HG03039 (cell line): ENCODE measurements around the gene GNPNAT1.
"Not testable (repeated sequence)": the region's sequence is repeated elsewhere in the genome, so short reads cannot be mapped to it uniquely, and the experiment has no call there.

Experiments used
- ATAC-seq: cut with Tn5 transposase; IDR thresholded peaks from one replicate; pipeline ENCODE4 v1.9.1; 2021; ENCODE audit warnings: mild to moderate bottlenecking, moderate library complexity; ENCODE audit not compliant: unreplicated experiment

GNPNAT1 gene

GRCh38 chr14:52790011-52790755 lies 1.2 kb downstream of the GNPNAT1 start:
- ATAC-seq, result no peak

DNA sequence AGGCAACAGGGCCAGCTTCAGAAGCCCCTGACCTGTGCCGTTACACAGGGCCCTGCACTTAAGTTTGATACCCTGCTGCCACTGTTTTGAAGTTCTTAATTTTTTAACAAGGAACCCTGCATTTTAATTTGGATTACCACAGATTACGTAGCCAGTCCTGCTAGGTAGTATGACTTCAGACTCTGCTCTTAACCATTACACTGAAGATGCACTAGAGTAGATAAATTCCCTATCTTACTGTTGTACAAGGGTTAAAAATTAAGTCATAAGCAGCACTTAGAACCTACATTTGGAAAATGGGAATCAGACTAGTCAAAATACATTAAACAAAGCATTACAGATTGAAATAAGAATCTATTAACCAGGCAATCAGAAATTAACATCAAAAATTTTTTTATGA lies 2.3 kb downstream of the GNPNAT1 start:
- no peak for ATAC-seq

- ATAC-seq, result no peak
Measured at GRCh38 chr14:52786887-52787286, 4.5 kb downstream of the GNPNAT1 start.

GRCh38 chr14:52783206-52783605 lies 8.2 kb downstream of the GNPNAT1 start:
- ATAC-seq, result no peak

GRCh38 chr14:52781629-52782028 lies 9.8 kb downstream of the GNPNAT1 start:
- ATAC-seq, result no peak

DNA sequence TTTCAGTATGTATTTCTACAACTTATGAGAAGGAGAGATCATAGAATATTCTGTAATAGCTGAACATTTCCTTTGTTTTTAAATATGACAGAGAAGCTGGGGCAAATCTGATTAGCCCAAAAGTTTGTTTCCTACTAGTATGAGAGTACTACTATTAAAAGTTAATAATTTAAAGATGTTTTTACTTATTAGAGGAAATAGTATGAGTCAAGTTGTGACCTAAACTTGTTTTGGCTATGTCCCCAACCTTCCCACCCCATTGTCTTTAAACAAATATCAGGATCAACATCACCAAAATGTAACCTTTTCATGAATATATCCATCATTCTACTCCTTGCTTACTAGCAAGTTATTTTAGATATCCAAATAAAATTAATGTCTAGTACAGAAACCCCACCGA lies 10.5 kb downstream of the GNPNAT1 start:
- ATAC-seq, result no peak

- ATAC-seq, result no peak
Measured at GRCh38 chr14:52778702-52779101, 12.7 kb downstream of the GNPNAT1 start.

GRCh38 chr14:52776816-52777215 lies 14.6 kb downstream of the GNPNAT1 start:
- ATAC-seq, result no peak

DNA sequence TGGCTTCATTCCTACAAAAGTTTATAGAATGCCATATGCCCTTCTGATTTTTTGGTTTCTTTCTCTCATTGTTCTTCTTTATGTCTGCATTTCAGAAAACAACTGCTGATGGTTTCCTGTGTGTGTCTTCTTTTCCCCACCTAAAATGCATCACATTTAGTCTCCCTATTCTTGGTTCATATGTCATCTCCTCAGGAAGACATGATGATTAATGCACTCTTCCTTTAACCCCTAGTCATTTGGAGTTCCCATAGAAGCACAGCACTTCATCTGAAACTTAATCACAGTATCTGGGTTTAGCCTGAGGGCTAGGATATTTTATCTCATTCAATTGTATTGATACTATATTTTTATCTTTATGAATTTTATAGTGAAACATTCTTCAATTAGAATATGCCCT lies 21.5 kb downstream of the GNPNAT1 start:
- no peak for ATAC-seq

DNA sequence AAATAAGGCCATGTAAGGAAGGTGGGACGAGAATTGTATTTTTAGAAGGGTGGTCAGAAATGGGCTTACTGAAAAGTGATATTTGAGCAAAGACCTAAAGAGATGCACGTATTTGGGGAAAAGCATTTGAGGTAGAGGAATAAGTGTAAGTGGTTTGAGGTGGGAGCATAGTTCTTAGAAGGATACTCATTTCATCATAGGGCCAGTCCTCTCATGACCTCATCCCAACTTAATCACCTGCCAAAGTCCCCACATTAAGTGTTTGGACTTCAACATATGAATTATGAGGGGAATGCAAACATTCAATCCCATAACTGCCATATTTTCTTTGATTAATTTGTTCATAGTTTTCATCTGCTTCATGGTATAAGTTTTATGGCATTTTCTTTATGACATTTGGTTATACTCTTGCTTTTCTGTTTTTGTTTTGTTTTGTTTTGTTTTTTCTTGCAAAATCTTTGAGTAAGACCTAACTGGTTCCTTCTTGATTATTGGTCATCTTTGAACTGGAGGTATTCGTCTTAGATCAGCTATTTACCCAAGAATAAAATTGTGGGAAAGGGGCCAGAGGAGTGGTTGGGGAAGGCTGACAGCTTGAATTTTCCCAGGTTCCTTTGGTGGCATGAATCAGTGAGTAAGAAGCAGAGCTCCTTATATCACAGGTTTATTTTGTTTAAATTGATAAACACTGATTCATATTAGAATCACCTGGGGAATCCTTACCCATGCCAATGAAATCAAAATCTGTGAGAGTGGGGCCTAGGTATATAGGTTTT lies 24.2 kb downstream of the GNPNAT1 start:
- ATAC-seq, result no peak

GRCh38 chr14:52762923-52763322 lies 28.5 kb downstream of the GNPNAT1 start:
- not testable (repeated sequence) for ATAC-seq

DNA sequence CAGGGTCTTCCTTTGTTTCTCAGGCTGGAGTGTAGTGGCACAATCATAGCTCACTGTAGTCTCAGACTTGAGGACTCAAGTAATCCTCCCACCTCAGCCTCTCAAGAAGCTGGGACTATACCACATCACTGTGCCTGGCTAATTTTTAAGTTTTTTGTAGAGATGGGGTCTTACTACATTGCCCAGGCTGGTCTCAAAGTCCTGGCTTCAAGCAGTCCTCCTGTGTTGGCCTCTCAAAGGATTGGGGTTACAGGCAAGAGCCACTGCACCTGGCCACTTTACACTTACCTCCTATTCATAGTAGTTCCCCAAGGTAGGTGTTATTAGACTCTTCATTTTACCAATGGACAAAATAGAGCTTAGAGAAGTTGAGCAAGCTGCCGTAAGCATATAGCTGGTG lies 32.3 kb downstream of the GNPNAT1 start:
- ATAC-seq, result no peak

DNA sequence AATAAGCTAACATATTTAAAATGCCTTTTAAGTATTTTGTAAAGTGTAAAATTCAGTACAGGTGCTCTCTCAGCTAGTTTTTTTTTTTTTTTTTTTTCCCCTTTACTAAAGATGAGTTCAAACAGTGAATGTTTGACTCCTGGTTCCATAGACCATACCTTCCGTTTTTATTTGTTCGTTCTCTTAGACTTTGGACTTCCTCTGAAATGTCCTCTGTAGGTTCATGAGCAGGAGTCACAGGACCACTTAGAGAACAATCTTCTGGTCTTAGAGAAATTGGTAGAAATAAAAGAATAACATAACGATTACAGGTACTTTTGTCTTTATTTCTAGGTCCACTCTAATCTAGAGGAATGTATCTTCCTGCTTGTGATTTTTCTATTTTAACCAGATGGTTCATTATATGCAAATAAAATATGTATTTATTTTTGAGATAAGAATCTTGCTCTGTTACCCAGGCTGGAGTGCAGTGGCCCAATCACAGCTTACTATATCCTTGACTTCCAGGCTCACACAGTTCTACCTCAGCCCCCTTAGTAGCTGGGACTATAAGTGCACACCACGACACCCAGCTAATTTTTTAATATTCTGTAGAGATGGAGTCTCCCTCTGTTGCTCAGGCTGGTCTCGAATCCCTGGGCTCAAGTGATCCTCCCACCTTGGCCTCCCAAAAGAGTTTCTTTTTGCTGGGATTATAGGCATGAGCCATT lies 35.6 kb downstream of the GNPNAT1 start:
- no peak for ATAC-seq

- no peak for ATAC-seq
Measured at GRCh38 chr14:52748647-52749292, 42.6 kb downstream of the GNPNAT1 start.

DNA sequence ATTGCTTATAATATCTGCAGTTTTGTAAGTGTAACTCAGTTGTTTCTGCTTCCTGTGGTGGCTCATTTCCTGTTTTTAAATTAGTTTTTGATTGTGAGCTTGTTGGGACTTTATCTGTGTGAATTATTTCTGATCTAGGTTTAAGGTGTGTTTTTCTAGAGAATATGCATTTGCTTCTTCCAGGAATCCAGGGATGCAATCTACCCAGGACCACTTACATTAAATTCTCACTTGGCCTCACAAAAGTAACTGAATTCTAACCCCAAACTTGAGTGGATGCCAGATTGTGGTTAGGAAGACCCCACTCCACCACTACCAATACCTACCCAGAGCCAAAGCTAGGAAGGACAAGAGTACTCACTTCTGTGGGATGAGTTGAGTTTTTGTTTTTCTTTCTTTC lies 49.5 kb downstream of the GNPNAT1 start:
- no peak for ATAC-seq

- ATAC-seq, result no peak
Measured at GRCh38 chr14:52740751-52741150, 50.7 kb downstream of the GNPNAT1 start.

DNA sequence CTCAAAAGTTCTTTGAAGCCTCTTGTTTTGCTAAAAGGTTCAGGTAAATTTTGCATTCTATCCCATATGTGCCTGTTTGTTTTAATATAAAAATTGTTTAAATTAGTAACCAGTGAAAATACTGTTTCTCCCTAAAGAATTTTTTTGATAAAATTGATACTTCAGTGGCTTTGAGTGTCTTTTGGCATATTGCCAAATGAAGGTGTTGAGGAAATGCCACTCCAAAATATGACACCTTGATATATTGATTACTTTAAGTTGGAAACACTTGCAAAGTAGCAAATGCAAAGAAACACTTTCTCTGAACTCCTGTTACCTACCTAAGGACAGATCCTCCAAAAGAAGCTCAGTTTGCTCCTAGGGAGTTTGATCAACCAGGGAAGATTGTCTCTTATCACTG lies 53.0 kb downstream of the GNPNAT1 start:
- ATAC-seq, result no peak

DNA sequence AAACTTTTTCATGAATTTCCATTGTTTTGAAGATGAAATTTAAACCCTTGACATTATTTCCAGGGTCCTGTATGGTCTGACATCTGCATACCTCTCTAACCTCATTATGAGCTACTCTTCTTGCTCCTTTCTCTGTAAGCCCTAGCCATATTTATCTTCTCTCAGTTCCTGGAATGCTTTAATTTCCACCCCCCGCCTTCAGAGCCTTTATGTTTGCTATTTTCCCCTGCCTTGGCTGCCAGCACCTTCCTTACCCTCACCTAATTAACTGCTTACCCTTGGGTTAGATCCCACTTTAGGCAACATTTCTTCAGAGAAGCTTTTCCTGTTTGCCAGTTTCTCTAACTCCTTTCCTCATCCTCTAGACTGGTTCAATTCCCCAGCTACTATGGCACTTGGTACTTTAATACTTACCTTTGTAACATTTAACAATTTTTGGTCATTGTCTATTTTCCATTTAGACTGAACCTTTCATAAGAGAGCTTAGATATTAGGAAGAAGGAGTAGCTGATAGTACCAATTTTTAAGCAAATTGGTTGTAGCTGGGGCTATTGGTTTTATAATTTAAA lies 55.4 kb downstream of the GNPNAT1 start:
- ATAC-seq, result no peak

GRCh38 chr14:52733824-52734223 lies 57.6 kb downstream of the GNPNAT1 start:
- ATAC-seq, result no peak

- no peak for ATAC-seq
Measured at GRCh38 chr14:52730709-52731111, 60.7 kb downstream of the GNPNAT1 start.
